Stromal cell of bone marrow (primary cell): ENCODE data around the gene ARL5C.

Experiments used
- DNase-seq: peaks from one replicate; pipeline ENCODE4 v3.0.0-alpha.2; 2012; ENCODE audit warnings: low read depth

Gene ARL5C

DNA sequence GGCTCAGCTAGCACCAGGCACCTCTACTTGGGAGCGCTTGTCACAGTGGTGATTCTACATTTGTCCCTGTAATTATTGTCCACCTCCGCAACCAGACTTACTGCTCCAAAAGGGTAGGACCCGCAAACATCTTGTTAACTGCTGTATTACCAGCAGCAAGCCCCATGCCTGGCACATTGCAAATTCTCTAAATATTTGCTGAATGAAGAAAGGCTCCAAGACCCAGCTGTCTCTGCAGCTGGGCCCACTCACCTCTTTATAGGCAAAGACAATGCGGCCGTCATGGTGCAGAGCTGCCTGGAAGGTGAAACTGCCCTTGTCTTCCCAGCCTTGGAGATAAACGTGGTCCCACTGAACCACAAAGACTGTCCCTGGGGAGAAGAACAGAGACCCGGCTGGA is 58.8 kb downstream of the ARL5C start:
- DNase-seq = no peak
